CD4-positive, alpha-beta T cell treated with Interleukin-17A for 1 hour (primary cell): ENCODE measurements around the gene TOR1A.

Experiments
- DNase-seq: peaks from one replicate; pipeline ENCODE4 v3.0.0-alpha.2; 2020

Gene TOR1A

DNA sequence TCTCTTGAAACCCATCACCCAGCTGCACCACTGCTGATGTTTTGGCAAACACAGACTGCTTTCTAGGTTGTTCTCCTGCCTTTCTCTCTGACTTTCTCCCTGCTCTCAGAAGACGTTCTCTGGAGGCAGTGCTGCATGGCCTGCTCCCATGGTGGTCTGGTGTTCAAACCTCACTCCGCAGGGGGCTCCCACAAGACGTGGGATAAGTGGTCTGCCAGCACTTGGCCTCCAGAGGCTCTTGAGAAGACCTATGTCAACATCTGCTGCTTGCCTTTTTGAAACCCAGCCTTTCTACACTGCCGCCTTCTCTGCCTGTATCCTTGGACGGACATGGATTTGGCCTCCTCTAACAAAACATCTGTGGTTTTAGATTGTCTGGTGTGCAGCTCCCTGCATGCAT lies 27.9 kb upstream of the TOR1A start:
- DNase-seq = no peak

- DNase-seq = no peak
Measured at GRCh38 chr9:129850821-129851550, 27.1 kb upstream of the TOR1A start.

GRCh38 chr9:129849901-129850300 lies 26.0 kb upstream of the TOR1A start:
- DNase-seq = no peak

DNA sequence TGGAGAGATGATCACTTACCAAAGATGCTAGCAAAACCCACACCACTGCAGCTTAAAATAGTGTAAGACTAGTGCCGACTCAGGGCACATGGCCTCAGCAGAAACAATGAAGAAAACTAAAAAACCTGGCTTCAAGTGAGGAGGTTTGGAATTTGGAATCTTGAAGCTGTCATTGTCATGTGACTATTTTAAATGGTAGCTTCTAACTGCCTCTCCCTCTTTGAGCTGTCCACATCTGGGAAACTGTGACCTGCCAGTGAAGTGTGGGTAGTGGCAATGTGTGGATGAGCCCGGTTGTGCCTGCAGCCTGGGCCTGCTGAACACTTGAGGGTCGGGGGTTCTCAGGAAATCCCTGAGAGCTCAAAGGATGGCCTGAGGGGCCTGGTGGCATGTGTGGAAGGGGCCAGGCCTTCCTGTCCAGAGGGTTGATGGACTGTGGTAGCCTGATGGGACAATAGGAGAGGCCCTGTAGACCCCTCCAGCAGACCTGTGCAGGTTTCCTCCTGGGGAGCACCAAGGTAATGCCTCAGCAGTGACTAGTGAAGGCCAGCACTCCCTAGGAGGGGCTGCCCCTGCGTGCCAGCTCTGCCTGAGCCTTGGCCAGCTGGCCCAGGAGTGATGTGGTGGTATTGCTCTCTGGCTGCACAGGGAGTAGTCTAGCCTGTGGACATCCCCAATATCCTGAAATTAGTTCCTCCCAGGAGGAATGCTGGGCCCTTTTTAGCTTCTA lies 24.9 kb upstream of the TOR1A start:
- DNase-seq = no peak

DNA sequence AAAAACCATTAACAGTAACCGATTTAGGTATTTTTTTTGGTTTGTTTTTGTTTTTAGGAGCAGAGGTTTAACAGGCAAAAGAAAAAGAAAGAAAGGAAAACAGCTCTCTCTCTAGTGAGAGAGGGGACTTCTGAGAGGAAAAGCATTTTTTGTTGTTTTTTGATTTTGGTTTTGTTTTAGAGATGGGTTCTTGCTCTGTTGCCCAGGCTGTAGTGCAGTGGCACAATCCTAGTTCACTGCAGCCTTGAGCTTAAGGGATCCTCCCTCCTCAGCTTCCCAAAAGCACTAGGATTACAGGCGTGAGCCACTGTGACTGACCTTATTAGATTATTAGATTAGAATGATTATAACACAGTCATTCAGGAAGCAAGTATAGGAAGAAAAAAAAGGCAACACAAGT lies 21.4 kb upstream of the TOR1A start:
- no peak for DNase-seq

- no peak for DNase-seq
Measured at GRCh38 chr9:129841071-129841470, 17.1 kb upstream of the TOR1A start.

DNA sequence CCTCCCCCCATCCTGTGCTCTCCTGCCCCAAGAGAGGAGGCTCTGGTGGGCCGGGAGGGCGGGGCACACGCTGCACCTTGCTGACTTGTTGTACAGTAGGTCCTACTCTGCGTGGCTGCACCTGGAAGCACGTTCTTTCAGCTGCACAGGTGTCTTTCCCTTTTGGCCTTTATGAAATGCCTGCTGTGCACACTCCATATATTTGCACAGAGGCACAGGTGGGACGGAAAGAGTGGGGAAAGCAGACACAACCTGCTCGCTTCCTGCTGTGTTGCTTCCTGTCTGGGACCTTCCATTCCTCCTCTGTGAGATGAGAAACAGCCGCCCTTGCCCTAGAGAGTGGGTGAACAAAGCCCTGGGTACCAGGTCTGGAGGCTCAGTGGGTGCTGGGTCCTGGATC lies 16.1 kb upstream of the TOR1A start:
- DNase-seq = no peak

DNA sequence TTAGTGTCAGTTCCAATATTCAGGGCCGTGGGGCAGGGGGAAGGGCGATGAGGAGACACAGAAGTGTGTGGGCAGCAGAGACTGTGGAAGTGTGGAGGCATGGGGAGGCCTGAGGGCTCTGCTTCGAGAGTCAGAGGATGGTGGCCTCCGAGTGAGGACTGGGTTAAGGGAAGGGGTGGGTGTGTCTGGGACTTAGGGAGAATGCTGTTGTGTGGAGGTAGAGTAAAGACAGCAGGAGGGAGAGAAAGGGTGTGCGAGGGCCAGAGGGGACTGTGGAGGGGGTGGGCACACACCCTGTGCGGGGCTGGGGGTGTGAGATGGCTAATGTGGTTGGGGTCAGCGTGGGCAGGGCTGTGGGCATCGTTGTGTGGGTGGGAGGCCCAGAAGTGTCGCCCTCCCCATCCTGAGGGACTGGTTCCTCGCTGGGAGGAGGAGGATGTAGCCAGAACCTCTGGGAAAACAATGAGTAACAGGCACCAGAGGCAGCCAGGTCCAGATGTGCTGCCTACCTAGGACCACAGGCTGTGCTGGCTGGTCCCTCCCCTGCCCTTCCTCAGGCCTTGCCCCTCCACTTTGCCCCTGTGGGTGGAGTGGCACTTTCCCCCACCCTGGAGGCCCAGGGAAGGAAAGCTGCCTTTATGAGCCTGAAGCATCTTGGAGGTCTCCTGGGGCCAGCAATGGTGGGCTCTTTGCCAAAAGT lies 15.5 kb upstream of the TOR1A start:
- no peak for DNase-seq

GRCh38 chr9:129838707-129839259 lies 14.8 kb upstream of the TOR1A start:
- peak; percentile 13 for DNase-seq

- DNase-seq = peak; percentile 59
Measured at GRCh38 chr9:129836311-129837007, 12.5 kb upstream of the TOR1A start.

DNA sequence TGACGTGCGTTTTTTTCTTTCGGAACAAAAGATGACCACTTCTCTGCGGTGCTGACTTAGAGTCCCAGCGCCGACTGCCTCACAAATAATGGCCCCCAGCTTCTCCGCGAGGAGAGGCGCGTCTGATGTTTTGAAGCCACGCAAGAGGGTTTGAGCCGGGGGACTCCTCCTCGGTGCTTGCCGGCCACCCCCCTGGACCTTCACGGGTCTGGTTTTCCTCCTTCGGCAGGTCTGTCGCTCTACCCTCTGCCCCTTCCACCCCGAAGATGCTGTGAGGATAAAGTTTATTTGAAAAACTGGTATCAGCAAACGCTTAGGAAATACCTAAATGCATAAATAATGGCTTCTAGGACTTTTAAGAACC lies 11.9 kb upstream of the TOR1A start:
- DNase-seq = peak; percentile 26

GRCh38 chr9:129835128-129835859 lies 11.4 kb upstream of the TOR1A start, which contains the start of the genes C9orf78 and USP20:
TSS of gene C9orf78 (minus strand) at chr9:129835275. CDS start at chr9:129835221, 54 bp downstream.
TSS of gene USP20 (plus strand) at chr9:129835458. CDS start at chr9:129852556, 17,098 bp downstream.
- peak; percentile 97 for DNase-seq

DNA sequence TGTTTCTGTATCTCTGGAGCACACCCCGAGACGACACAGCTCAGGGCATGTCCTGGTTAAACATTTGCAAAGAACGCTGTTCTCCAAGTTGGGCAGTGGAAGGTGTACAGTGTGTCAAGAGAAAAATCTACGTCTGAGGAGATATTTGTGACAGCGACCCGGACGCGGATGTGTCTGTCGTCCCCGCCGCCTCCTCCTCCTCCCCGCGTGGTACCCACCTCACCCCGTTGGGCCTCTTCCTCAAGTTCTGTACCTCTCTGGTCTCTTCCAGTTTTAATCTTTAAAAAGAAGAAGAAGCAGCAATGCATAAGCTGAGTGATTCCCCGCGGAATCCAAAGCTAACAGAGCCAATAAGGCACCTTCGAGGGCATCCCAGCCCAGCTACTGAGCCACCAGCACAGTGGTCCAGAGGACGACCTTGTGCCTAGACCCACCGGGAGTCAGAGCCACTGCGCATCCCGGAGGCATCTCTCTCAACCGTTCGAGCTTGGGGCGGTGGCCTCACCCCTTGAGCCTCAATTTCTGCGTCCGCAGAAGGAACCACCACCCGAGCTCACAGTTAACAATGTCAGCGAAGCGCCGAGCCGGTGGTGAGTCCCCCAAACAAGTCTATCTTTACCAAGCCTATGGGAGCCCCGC lies 10.7 kb upstream of the TOR1A start:
- DNase-seq = peak; percentile 53

- DNase-seq = no peak
Measured at GRCh38 chr9:129832982-129833381, 9.0 kb upstream of the TOR1A start.

- no peak for DNase-seq
Measured at GRCh38 chr9:129828969-129829368, 5.0 kb upstream of the TOR1A start.

- no peak for DNase-seq
Measured at GRCh38 chr9:129828051-129828450, 4.1 kb upstream of the TOR1A start.

DNA sequence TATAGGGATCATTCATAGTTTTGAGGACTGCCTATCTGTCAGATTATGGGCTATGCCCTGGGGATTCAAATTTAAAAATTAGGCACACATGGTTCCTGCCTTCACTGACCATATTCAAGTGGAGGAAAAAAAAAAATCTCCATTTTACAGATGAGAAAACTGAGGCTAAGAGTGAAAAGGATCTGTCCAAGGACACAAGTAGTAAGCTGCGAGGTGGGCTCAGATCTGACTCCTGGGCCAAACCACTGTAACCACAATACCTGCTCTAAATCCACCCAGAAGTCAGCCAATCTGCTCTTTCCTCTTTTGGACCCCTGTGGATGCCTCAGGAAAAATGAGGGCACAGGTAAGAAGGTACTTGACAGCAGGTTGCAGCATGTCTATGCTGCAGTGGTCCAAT lies 2.8 kb upstream of the TOR1A start:
- DNase-seq = no peak

- DNase-seq = no peak
Measured at GRCh38 chr9:129826344-129826743, 2.4 kb upstream of the TOR1A start.

- no peak for DNase-seq
Measured at GRCh38 chr9:129823542-129823934, 398 bp downstream of the TOR1A start.

DNA sequence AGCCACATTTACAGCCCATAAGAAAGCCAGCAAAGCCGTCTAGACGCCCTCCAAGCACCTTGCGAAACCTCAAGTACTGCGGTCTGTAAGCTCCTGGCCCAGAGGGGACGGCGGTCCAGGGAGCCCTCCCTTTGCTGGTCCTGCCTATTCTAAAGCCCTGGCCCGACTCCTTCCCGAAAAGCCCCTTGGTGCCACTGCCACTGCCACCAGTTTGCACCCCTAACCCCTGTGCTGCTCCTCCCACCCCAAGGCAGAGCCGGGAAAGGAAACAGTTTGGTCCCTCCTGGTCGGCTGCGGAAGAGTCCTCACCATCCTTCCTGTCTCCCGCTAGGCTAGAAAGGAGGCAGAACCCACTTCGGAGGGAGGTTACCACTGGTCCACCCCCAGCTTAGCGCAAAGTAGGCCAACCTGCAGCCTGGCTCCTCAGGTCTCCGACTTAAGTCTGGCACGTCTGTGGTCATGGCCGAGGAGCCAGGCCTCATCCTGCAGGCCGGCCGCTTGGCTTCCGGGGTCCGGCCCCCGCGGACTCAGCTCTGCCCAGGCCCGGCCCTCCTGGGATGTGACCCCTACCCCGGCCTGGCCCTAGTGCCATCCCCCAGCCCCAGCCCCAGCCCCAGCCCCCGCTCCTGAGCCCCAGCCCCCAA lies 916 bp downstream of the TOR1A start:
- DNase-seq = peak; percentile 30
